CD4-positive, alpha-beta memory T cell (primary cell): ENCODE results near the gene C10orf90. TPM values are rescaled to one million over a fixed set of nuclear protein-coding genes. Genes with fewer than 3 reads are reported as not detected.

Experiments used
- CTCF ChIA-PET: fragments of 350-600 bp; sonication (Branson Sonifier 250); formaldehyde crosslinking; loops from one replicate; lab custom pipeline; 2021; ENCODE audit warnings: inconsistent platforms; ENCODE audit not compliant: partially characterized antibody; lab: Charles Lee
- POLR2A ChIA-PET: fragments of 350-600 bp; sonication (Branson Sonifier 250); formaldehyde crosslinking; loops from one replicate; lab custom pipeline; 2021; ENCODE audit not compliant: partially characterized antibody; lab: Charles Lee
- DNase-seq, 5 donors: peaks; one replicate each; pipeline versions ENCODE4 v3.0.0 to v3.0.0-alpha.2; 2020 to 2022; ENCODE audit warnings: mixed read lengths in 1 of 5
- H3K27ac ChIP-seq: one replicate; pipeline ENCODE4 v1.7.0; 2013; ENCODE audit warnings: low read depth, low read length
- H3K27me3 ChIP-seq: 2 replicates; pipeline ENCODE4 v1.7.0; 2013; ENCODE audit warnings: mild to moderate bottlenecking, low read length, moderate library complexity; ENCODE audit not compliant: insufficient read depth
- H3K36me3 ChIP-seq: 2 replicates; pipeline ENCODE4 v1.7.0; 2013; ENCODE audit warnings: mild to moderate bottlenecking, low read length, moderate library complexity; ENCODE audit not compliant: insufficient read depth
- H3K4me1 ChIP-seq: 2 replicates; pipeline ENCODE4 v1.7.0; 2013; ENCODE audit warnings: mild to moderate bottlenecking, low read length, moderate library complexity; ENCODE audit not compliant: insufficient read depth
- H3K4me3 ChIP-seq, 2 donors: one replicate each; pipeline ENCODE4 v1.7.0; 2013; ENCODE audit warnings: low read length in 2 of 2, mild to moderate bottlenecking in 1 of 2
- H3K9me3 ChIP-seq, 2 donors: one replicate each; pipeline ENCODE4 v1.7.0; 2013; ENCODE audit warnings: low read length in 2 of 2, control low read depth in 1 of 2; ENCODE audit not compliant: control insufficient read depth in 1 of 2
- H3K27ac Mint-ChIP-seq, 7 donors: one replicate each; pipeline ENCODE4 v1.8.0; 2020 to 2021; ENCODE audit warnings: mixed read lengths in 7 of 7, mild to moderate bottlenecking in 6 of 7, inconsistent platforms in 3 of 7, moderate library complexity in 3 of 7
- H3K27me3 Mint-ChIP-seq, 2 donors: one replicate each; pipeline ENCODE4 v1.8.0; 2020 to 2021; ENCODE audit warnings: mixed read lengths in 2 of 2
- H3K36me3 Mint-ChIP-seq, 2 donors: one replicate each; pipeline ENCODE4 v1.8.0; 2020 to 2021; ENCODE audit warnings: mixed read lengths in 2 of 2, inconsistent platforms in 1 of 2, mild to moderate bottlenecking in 1 of 2
- H3K4me1 Mint-ChIP-seq, 4 donors: one replicate each; pipeline ENCODE4 v1.8.0; 2020 to 2021; ENCODE audit warnings: mixed read lengths in 4 of 4, mild to moderate bottlenecking in 1 of 4
- H3K4me3 Mint-ChIP-seq, 8 donors: one replicate each; pipeline ENCODE4 v1.8.0; 2020 to 2021; ENCODE audit warnings: mixed read lengths in 8 of 8, mild to moderate bottlenecking in 7 of 8, moderate library complexity in 6 of 8, inconsistent platforms in 3 of 8
- H3K9me3 Mint-ChIP-seq, 8 donors: one replicate each; pipeline ENCODE4 v1.8.0; 2020 to 2021; ENCODE audit warnings: mixed read lengths in 8 of 8, mild to moderate bottlenecking in 5 of 8, inconsistent platforms in 3 of 8, moderate library complexity in 1 of 8
- intact Hi-C: fragments of 100-400 bp; cut with micrococcal nuclease; formaldehyde crosslinking; loops from one replicate; pipeline ENCODE4 v1.15.1; 2023
- polyA plus RNA-seq, 2 donors: library from polyadenylated mRNA; unstranded; fragments of 300-500 nt; fragmentation: Illumina TruSeq; gene quantifications; one replicate each; pipeline ENCODE4 v1.2.3, GENCODE V29; 2021
- total RNA-seq, 2 experiments: library from RNA; stranded (reverse); gene quantifications; one replicate each; pipeline ENCODE4 v1.2.3, GENCODE V29; 2021

C10orf90 gene
- total and polyA plus RNA-seq, 4 experiments from 2014 or later, result not detected

- Histone ChIP-seq H3K9me3 (no peaks in the 10 kb centered on the region), H3K36me3 (no peaks in the 10 kb centered on the region), H3K27ac (no peak overlapping the region), H3K4me1 (no peaks in the 10 kb centered on the region), H3K27me3 (no peaks in the 10 kb centered on the region), H3K4me3 (no peak overlapping the region)
- H3K36me3 Mint-ChIP-seq, result no peaks in the 10 kb centered on the region
- intact Hi-C loops, result no loop called here
- peaks cover 0 to 2% (median 0%) of the 10 kb centered on the region in 8 donors for H3K9me3 Mint-ChIP-seq
- ChIA-PET CTCF (interaction anchor here (0.7 kb wide), 1 partner anchor 28 kb away, joined by 4 read pairs; no protein-coding TSS in a partner anchor), POLR2A (no interaction called here)
- no peak overlapping the region for H3K4me3 Mint-ChIP-seq
- no peak for DNase-seq
- no peaks in the 10 kb centered on the region for H3K27me3 Mint-ChIP-seq
- H3K27ac Mint-ChIP-seq, result peak overlapping the region in 1 of 7 donors; percentile 48
- peaks cover 0 to 11% (median under 1%) of the 10 kb centered on the region in 4 donors for H3K4me1 Mint-ChIP-seq
Observed at GRCh38 chr10:126476246-126476645, 194.2 kb downstream of the C10orf90 start.

- Histone ChIP-seq H3K27me3 (no peaks in the 10 kb centered on the region), H3K4me3 (no peak overlapping the region), H3K36me3 (no peaks in the 10 kb centered on the region), H3K4me1 (peaks cover 10% of the 10 kb centered on the region), H3K9me3 (no peaks in the 10 kb centered on the region), H3K27ac (no peak overlapping the region)
- intact Hi-C loops, result no loop called here
- peaks cover 0 to 21% (median under 1%) of the 10 kb centered on the region in 4 donors for H3K4me1 Mint-ChIP-seq
- no peaks in the 10 kb centered on the region for H3K36me3 Mint-ChIP-seq
- POLR2A ChIA-PET, result no interaction called here
- peaks cover 0 to 3% (median 0%) of the 10 kb centered on the region in 8 donors for H3K9me3 Mint-ChIP-seq
- CTCF ChIA-PET, result no interaction called here
- no peak for DNase-seq
- H3K27me3 Mint-ChIP-seq, result peaks cover 0 to under 1% of the 10 kb centered on the region in 2 donors
- H3K27ac Mint-ChIP-seq, result peak overlapping the region in 1 of 7 donors; percentile 29
- no peak overlapping the region for H3K4me3 Mint-ChIP-seq
Observed at GRCh38 chr10:126475074-126475691, 195.3 kb downstream of the C10orf90 start.

GRCh38 chr10:126474031-126474430 is 196.5 kb downstream of the C10orf90 start:
- H3K9me3 ChIP-seq, result no peaks in the 10 kb centered on the region
- no peak overlapping the region for H3K4me3 ChIP-seq
- Mint-ChIP-seq H3K27ac (no peak overlapping the region), H3K36me3 (no peaks in the 10 kb centered on the region), H3K4me3 (no peak overlapping the region), H3K4me1 (peaks cover 0 to 33% (median 7%) of the 10 kb centered on the region in 4 donors), H3K9me3 (peaks cover 0 to 3% (median 0%) of the 10 kb centered on the region in 8 donors), H3K27me3 (peaks cover 0 to 3% of the 10 kb centered on the region in 2 donors)
- ChIA-PET CTCF (no interaction called here), POLR2A (no interaction called here)
- peaks cover 16% of the 10 kb centered on the region for H3K4me1 ChIP-seq
- H3K27me3 ChIP-seq, result no peaks in the 10 kb centered on the region
- H3K36me3 ChIP-seq, result no peaks in the 10 kb centered on the region
- H3K27ac ChIP-seq, result no peak overlapping the region
- intact Hi-C loops, result no loop called here
- DNase-seq, result no peak

- Histone ChIP-seq H3K27me3 (no peaks in the 10 kb centered on the region), H3K9me3 (no peaks in the 10 kb centered on the region), H3K27ac (no peak overlapping the region), H3K4me1 (peaks cover 29% of the 10 kb centered on the region), H3K36me3 (no peaks in the 10 kb centered on the region), H3K4me3 (no peak overlapping the region)
- intact Hi-C loops, result no loop called here
- Mint-ChIP-seq H3K27ac (peak overlapping the region in 1 of 7 donors; percentile 9), H3K27me3 (peaks cover 0 to 3% of the 10 kb centered on the region in 2 donors), H3K4me1 (peaks cover 0 to 43% (median 12%) of the 10 kb centered on the region in 4 donors), H3K36me3 (no peaks in the 10 kb centered on the region), H3K4me3 (peak overlapping the region in 1 of 8 donors; percentile 35), H3K9me3 (peaks cover 0 to 3% (median 0%) of the 10 kb centered on the region in 8 donors)
- DNase-seq, result no peak
- POLR2A ChIA-PET, result no interaction called here
- CTCF ChIA-PET, result no interaction called here
Observed at GRCh38 chr10:126470991-126471390, 199.5 kb downstream of the C10orf90 start.

GRCh38 chr10:126469692-126470091 is 200.8 kb downstream of the C10orf90 start:
- H3K4me3 Mint-ChIP-seq, result peak overlapping the region in 7 of 8 donors; percentile 15 to 79 (median 55)
- peaks cover 29% of the 10 kb centered on the region for H3K4me1 ChIP-seq
- peaks cover 0 to 3% (median 0%) of the 10 kb centered on the region in 8 donors for H3K9me3 Mint-ChIP-seq
- H3K9me3 ChIP-seq, result no peaks in the 10 kb centered on the region
- ChIA-PET POLR2A (no interaction called here), CTCF (interaction anchor here (1.3 kb wide), 1 partner anchor 34 kb away, joined by 3 read pairs; no protein-coding TSS in a partner anchor)
- peak overlapping the region; percentile 9 to 89 (median 80) for H3K27ac Mint-ChIP-seq
- H3K36me3 Mint-ChIP-seq, result no peaks in the 10 kb centered on the region
- H3K27me3 ChIP-seq, result no peaks in the 10 kb centered on the region
- H3K27ac ChIP-seq, result no peak overlapping the region
- H3K27me3 Mint-ChIP-seq, result peaks cover 0 to 3% of the 10 kb centered on the region in 2 donors
- intact Hi-C loops, result no loop called here
- H3K36me3 ChIP-seq, result no peaks in the 10 kb centered on the region
- DNase-seq, result no peak
- H3K4me1 Mint-ChIP-seq, result peaks cover 0 to 43% (median 12%) of the 10 kb centered on the region in 4 donors
- H3K4me3 ChIP-seq, result peak overlapping the region in 1 of 2 donors; percentile 10

- no peaks in the 10 kb centered on the region for H3K9me3 ChIP-seq
- H3K36me3 ChIP-seq, result no peaks in the 10 kb centered on the region
- peaks cover 29% of the 10 kb centered on the region for H3K4me1 ChIP-seq
- ChIA-PET POLR2A (no interaction called here), CTCF (interaction anchor here (1.3 kb wide), 1 partner anchor 35 kb away, joined by 3 read pairs; no protein-coding TSS in a partner anchor)
- H3K4me1 Mint-ChIP-seq, result peaks cover 0 to 43% (median 12%) of the 10 kb centered on the region in 4 donors
- peak overlapping the region; percentile 10 to 89 (median 75) for H3K27ac Mint-ChIP-seq
- H3K36me3 Mint-ChIP-seq, result no peaks in the 10 kb centered on the region
- peak overlapping the region in 7 of 8 donors; percentile 1 to 79 (median 54) for H3K4me3 Mint-ChIP-seq
- peak in 4 of 5 donors; percentile 54 to 69 (median 66) for DNase-seq
- no peak overlapping the region for H3K4me3 ChIP-seq
- H3K9me3 Mint-ChIP-seq, result peaks cover 0 to 3% (median 0%) of the 10 kb centered on the region in 8 donors
- H3K27ac ChIP-seq, result no peak overlapping the region
- peaks cover 0 to 3% of the 10 kb centered on the region in 2 donors for H3K27me3 Mint-ChIP-seq
- intact Hi-C loops, result no loop called here
- no peaks in the 10 kb centered on the region for H3K27me3 ChIP-seq
Observed at GRCh38 chr10:126468876-126469643, 201.4 kb downstream of the C10orf90 start.

- POLR2A ChIA-PET, result no interaction called here
- Histone ChIP-seq H3K9me3 (no peaks in the 10 kb centered on the region), H3K27me3 (no peaks in the 10 kb centered on the region), H3K4me1 (peaks cover 29% of the 10 kb centered on the region), H3K36me3 (no peaks in the 10 kb centered on the region), H3K27ac (no peak overlapping the region), H3K4me3 (no peak overlapping the region)
- CTCF ChIA-PET, result interaction anchor here (1.3 kb wide), 1 partner anchor 36 kb away, joined by 3 read pairs; no protein-coding TSS in a partner anchor
- Mint-ChIP-seq H3K27me3 (peaks cover 0 to 3% of the 10 kb centered on the region in 2 donors), H3K9me3 (peaks cover 0 to 3% (median 0%) of the 10 kb centered on the region in 8 donors), H3K4me1 (peaks cover 0 to 43% (median 12%) of the 10 kb centered on the region in 4 donors), H3K4me3 (peak overlapping the region in 3 of 8 donors; percentile 53 to 79 (median 72)), H3K27ac (peak overlapping the region in 2 of 7 donors; percentile 58 to 75), H3K36me3 (no peaks in the 10 kb centered on the region)
- DNase-seq, result no peak
- intact Hi-C loops, result no loop called here
Observed at GRCh38 chr10:126468467-126468866, 202.0 kb downstream of the C10orf90 start.
